Endothelial cell of umbilical vein (primary cell): ENCODE measurements around the gene UBR4. TPM values are rescaled to one million over a fixed set of nuclear protein-coding genes. Genes with fewer than 3 reads are reported as not detected.

Experiments used
- BruUV-seq: library from RNA; stranded (reverse); fragments of 400-500 nt; replicated peaks from 2 replicates; lab custom pipeline; 2021; lab: Mats Ljungman, UMichigan
- CTCF ChIA-PET: fragments of 300-600, 350-600 bp; sonication (Branson Sonifier 250); formaldehyde crosslinking; loops from one replicate; lab custom pipeline; 2021; ENCODE audit warnings: antibody characterized with exemption, inconsistent platforms; lab: Charles Lee
- POLR2A ChIA-PET: fragments of 300-600, 350-600 bp; sonication (Branson Sonifier 250); formaldehyde crosslinking; loops from one replicate; lab custom pipeline; 2021; ENCODE audit warnings: antibody characterized with exemption, inconsistent platforms; lab: Charles Lee
- DNase-seq: peaks from one replicate; pipeline ENCODE4 v3.0.0-alpha.2; 2011; ENCODE audit warnings: low read depth, low spot score
- FAIRE-seq: peaks from 2 replicates; lab custom pipeline; 2011; peaks lifted over from hg19 to GRCh38; lab: Jason Lieb, UNC
- H2AFZ ChIP-seq: 2 replicates; pipeline ENCODE4 v1.6.0; 2012; ENCODE audit warnings: low read depth, low read length, control low read depth, inconsistent platforms
- H3K27ac ChIP-seq: 2 replicates; pipeline ENCODE4 v1.5.1; 2011; ENCODE audit warnings: low read depth, mild to moderate bottlenecking, control low read depth, low read length, moderate library complexity; ENCODE audit not compliant: insufficient read depth
- H3K27me3 ChIP-seq, 2 experiments: 2 replicates each; pipeline versions ENCODE4 v1.6.0 to v1.6.1; 2011; ENCODE audit warnings: low read length in 2 of 2, mixed read lengths in 1 of 2; ENCODE audit not compliant: control insufficient read depth in 2 of 2, insufficient read depth in 2 of 2
- H3K36me3 ChIP-seq, 2 experiments: 2 replicates in 1 of 2; 3 replicates in 1 of 2; pipeline ENCODE4 v1.5.1; 2011; ENCODE audit warnings: low read length in 2 of 2, mild to moderate bottlenecking in 1 of 2, moderate library complexity in 1 of 2; ENCODE audit not compliant: control insufficient read depth in 2 of 2, insufficient read depth in 2 of 2; ENCODE audit errors: extremely low read depth in 1 of 2
- H3K4me1 ChIP-seq: 3 replicates; pipeline ENCODE4 v1.5.1; 2011; ENCODE audit warnings: mild to moderate bottlenecking, low read length; ENCODE audit not compliant: control insufficient read depth, insufficient read depth; ENCODE audit errors: extremely low read depth
- H3K4me2 ChIP-seq: 2 replicates; pipeline ENCODE4 v1.6.1; 2011; ENCODE audit warnings: low read length, control low read depth, mixed read lengths; ENCODE audit not compliant: insufficient read depth
- H3K4me3 ChIP-seq, 3 experiments: fragments of 200-600 bp in 1 of 3; sonication (generic), shearing (Covaris generic) in 1 of 3; replicated peaks in 1 of 3; 2 replicates each; pipeline ENCODE4 v1.5.1; 2011 to 2016; ENCODE audit warnings: control low read depth in 3 of 3, low read length in 3 of 3, mild to moderate bottlenecking in 2 of 3, inconsistent platforms in 1 of 3, low read depth in 1 of 3, moderate library complexity in 1 of 3; ENCODE audit not compliant: insufficient read depth in 1 of 3
- H3K79me2 ChIP-seq: 2 replicates; pipeline ENCODE4 v1.6.0; 2012; ENCODE audit warnings: low read length, inconsistent platforms; ENCODE audit not compliant: control insufficient read depth, insufficient read depth
- H3K9ac ChIP-seq: replicated peaks from 2 replicates; pipeline ENCODE3; 2011; ENCODE audit warnings: low read length, control low read depth; ENCODE audit not compliant: insufficient read depth; ENCODE audit errors: extremely low read depth
- H3K9me1 ChIP-seq: replicated peaks from 3 replicates; pipeline ENCODE4 v1.6.0; 2011; ENCODE audit warnings: mild to moderate bottlenecking, low read length; ENCODE audit not compliant: control insufficient read depth, insufficient read depth; ENCODE audit errors: extremely low read depth
- H3K9me3 ChIP-seq: replicated peaks from 2 replicates; pipeline ENCODE4 v1.5.1; 2012; ENCODE audit warnings: low read length, inconsistent platforms; ENCODE audit not compliant: control insufficient read depth, insufficient read depth
- H4K20me1 ChIP-seq: replicated peaks from 2 replicates; pipeline ENCODE3; 2011; ENCODE audit warnings: mild to moderate bottlenecking, low read length; ENCODE audit not compliant: control insufficient read depth, insufficient read depth; ENCODE audit errors: extremely low read depth
- CTCF ChIP-seq, 2 donors: IDR thresholded peaks; 1 replicate in 1 of 2; 2 replicates in 1 of 2; pipeline ENCODE4 v1.5.1; 2011; ENCODE audit warnings: low read length in 2 of 2, mild to moderate bottlenecking in 2 of 2, moderate library complexity in 2 of 2, control low read depth in 1 of 2, inconsistent platforms in 1 of 2, low read depth in 1 of 2; ENCODE audit not compliant: insufficient read depth in 1 of 2; ENCODE audit errors: extremely low read depth in 1 of 2
- EZH2 ChIP-seq: IDR thresholded peaks from 2 replicates; pipeline ENCODE4 v1.6.1; 2012; ENCODE audit warnings: borderline replicate concordance, low read depth, mild to moderate bottlenecking, moderate library complexity, low read length, inconsistent platforms; ENCODE audit not compliant: severe bottlenecking
- FOS ChIP-seq: IDR thresholded peaks from 2 replicates; pipeline ENCODE4 v1.6.1; 2011; ENCODE audit warnings: mild to moderate bottlenecking, low read length, moderate library complexity, borderline replicate concordance; ENCODE audit not compliant: insufficient read depth
- GATA2 ChIP-seq: IDR thresholded peaks from 2 replicates; pipeline ENCODE4 v1.7.0; 2011; ENCODE audit warnings: low read depth, mild to moderate bottlenecking, moderate library complexity, mixed read lengths, low read length; ENCODE audit not compliant: insufficient read length, insufficient read depth
- JUN ChIP-seq: IDR thresholded peaks from 2 replicates; pipeline ENCODE4 v1.6.1; 2011; ENCODE audit warnings: borderline replicate concordance, low read depth; ENCODE audit not compliant: insufficient read length, insufficient read depth
- MYC ChIP-seq: IDR thresholded peaks from one replicate; pipeline ENCODE4 v1.6.1; 2011; ENCODE audit warnings: mild to moderate bottlenecking, low read depth, low read length
- POLR2AphosphoS5 ChIP-seq: IDR thresholded peaks from 2 replicates; pipeline ENCODE4 v1.6.1; 2012; ENCODE audit warnings: low read depth, mild to moderate bottlenecking, control low read depth, low read length, moderate library complexity; ENCODE audit not compliant: insufficient read depth
- dilution Hi-C: fragments of 300-500 bp; cut with MboI; formaldehyde crosslinking; loops from one replicate; pipeline ENCODE4 v1.15.0; 2019; ENCODE audit warnings: low sequenced_read_pairs; ENCODE audit not compliant: extremely low pct_ligation_motif_present
- intact Hi-C: fragments of 100-400 bp; cut with micrococcal nuclease; formaldehyde crosslinking; loops from one replicate; pipeline ENCODE4 v1.10.0; 2022
- polyA plus RNA-seq, 4 experiments: library from polyadenylated mRNA; depleted of rRNA in 3 of 4; stranded (reverse) in 3 of 4; unstranded in 1 of 4; fragments of >200 nt; gene quantifications; 2 replicates each; pipeline versions ENCODE4 v1.2.1 to v1.2.3, GENCODE V29; 2011 to 2012; ENCODE audit warnings: missing spikeins in 1 of 4
- total RNA-seq: library from RNA; stranded (reverse); gene quantifications from 2 replicates; pipeline ENCODE4 v1.2.3, GENCODE V29; 2021

The UBR4 gene
- total and polyA plus RNA-seq, 2 donors (not counting 3 experiments of a cell fraction or from before 2014, with no cell fraction given), result 125 to 150 TPM

GRCh38 chr1:19130468-19130867, 79.6 kb downstream of the UBR4 start:
- H2AFZ ChIP-seq, result no peak overlapping the region
- H3K9me3 ChIP-seq, result no peaks in the 10 kb centered on the region
- CTCF ChIA-PET, result interaction anchor here (0.9 kb wide), 1 partner anchor 222 kb away, joined by 3 read pairs; no protein-coding TSS in a partner anchor
- H3K27ac ChIP-seq, result no peak overlapping the region
- H3K27me3 ChIP-seq, result no peaks in the 10 kb centered on the region
- H3K4me1 ChIP-seq, result no peaks in the 10 kb centered on the region
- no peak overlapping the region for H3K9ac ChIP-seq
- DNase-seq (no peak), FAIRE-seq (no peak)
- intact Hi-C loops (loop anchor here (5.0 kb wide), 1 partner anchor 37 kb away; no protein-coding TSS in a partner anchor), dilution Hi-C loops (no loop called here)
- H3K4me3 ChIP-seq, result no peak overlapping the region
- no peaks in the 10 kb centered on the region for H4K20me1 ChIP-seq
- no peaks in the 10 kb centered on the region for H3K79me2 ChIP-seq
- H3K36me3 ChIP-seq, result peaks cover 45 to 48% of the 10 kb centered on the region in 2 experiments
- POLR2A ChIA-PET, result no interaction called here
- no peaks in the 10 kb centered on the region for H3K9me1 ChIP-seq
- no peak for TF ChIP-seq CTCF (IDR thresholded peaks at IDR 0.05; ENCODE audit: extremely low read depth in 1 of 2, insufficient read depth in 1 of 2, low read depth in 1 of 2, low read length in 2 of 2)
- TF ChIP-seq GATA2, result no peak
- TF ChIP-seq POLR2AphosphoS5, result no peak
- TF ChIP-seq FOS, result no peak
- TF ChIP-seq EZH2, result no peak
- TF ChIP-seq MYC, result no peak
- TF ChIP-seq JUN, result no peak
- H3K4me2 ChIP-seq, result no peak overlapping the region
- BruUV-seq, result no TSS peak
